Esophagus muscularis mucosa (tissue), 4 donors: ENCODE measurements around the gene MAN1A1.

Source experiments
- CTCF ChIP-seq, 3 experiments: fragments of 200-600 bp in 2 of 3; fragments of 450-650 bp in 1 of 3; sonication (generic) in 2 of 3; IDR thresholded peaks; one replicate each; pipeline ENCODE4 v1.5.1; 2017 to 2019; ENCODE audit warnings: antibody characterized with exemption in 3 of 3, mild to moderate bottlenecking in 2 of 3, moderate library complexity in 1 of 3
- EP300 ChIP-seq: sonication (generic); formaldehyde crosslinking; IDR thresholded peaks from one replicate; pipeline ENCODE4 v1.6.1; 2017; ENCODE audit warnings: antibody characterized with exemption
- POLR2A ChIP-seq: fragments of 450-650 bp; IDR thresholded peaks from one replicate; pipeline ENCODE4 v1.6.1; 2017; ENCODE audit warnings: antibody characterized with exemption, moderate library complexity, mild to moderate bottlenecking, low read depth
- POLR2AphosphoS5 ChIP-seq, 2 donors: sonication (generic); formaldehyde crosslinking; IDR thresholded peaks; one replicate each; pipeline ENCODE4 v1.6.1; 2017; ENCODE audit warnings: antibody characterized with exemption in 2 of 2

DNA sequence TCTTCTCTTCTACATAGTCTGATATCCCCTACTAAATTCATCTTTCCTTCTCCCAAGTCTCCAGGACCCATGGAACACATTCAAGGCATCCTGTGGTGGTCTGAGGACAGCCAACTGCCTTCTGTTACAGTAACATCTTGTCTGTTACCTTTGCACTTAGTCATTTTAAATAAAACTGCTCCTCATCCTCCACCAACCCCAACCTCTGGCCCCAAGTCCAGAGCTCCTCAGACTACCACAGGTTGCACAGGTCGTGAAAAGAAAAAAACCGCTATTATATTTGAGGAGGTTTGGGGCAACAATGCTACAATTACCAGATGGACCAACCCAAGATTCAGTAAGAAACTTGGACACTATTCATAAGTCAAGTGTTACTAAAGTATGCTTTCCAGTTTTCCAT lies 49.9 kb downstream of the MAN1A1 start:
- TF ChIP-seq POLR2AphosphoS5 (IDR thresholded peaks at IDR 0.05) (no peak), CTCF (IDR thresholded peaks at IDR 0.05) (no peak), POLR2A (no peak), EP300 (no peak)
